K562 (cell line): ENCODE data around the gene SPDYE3. TPM values are rescaled to one million over a fixed set of nuclear protein-coding genes. Genes with fewer than 3 reads are reported as not detected.

ENCODE experiments used
- ATAC-seq: fragments of 200-7000 bp; cut with Tn5 transposase; 3 replicates; pipeline ENCODE4 v1.9.1; 2020; ENCODE audit warnings: moderate library complexity
- BruUV-seq: library from RNA; stranded (reverse); fragments of 400-500 nt; replicated peaks from 2 replicates; lab custom pipeline; 2021; lab: Mats Ljungman, UMichigan
- CTCF ChIA-PET: fragments of 300-600 bp; formaldehyde crosslinking; extraction: SDS; loops from one replicate; lab custom pipeline; 2021; ENCODE audit warnings: low intra/inter-chr PET ratio; lab: Yijun Ruan, JAX
- POLR2A ChIA-PET: fragments of 300-600, 350-650 bp; sonication (Branson Sonifier 250); formaldehyde crosslinking; extraction: SDS; loops from one replicate; lab custom pipeline; 2021; ENCODE audit warnings: antibody characterized with exemption, inconsistent platforms; lab: Yijun Ruan, JAX
- DNase-seq, 4 experiments: peaks; one replicate each; pipeline versions ENCODE4 v3.0.0 to v3.0.0-alpha.2; 2011 to 2018; ENCODE audit warnings: low spot score in 3 of 4, mixed read lengths in 3 of 4; ENCODE audit errors: extremely low read depth in 1 of 4
- FAIRE-seq: peaks from 2 replicates; lab custom pipeline; 2011; peaks lifted over from hg19 to GRCh38; lab: Jason Lieb, UNC
- H2AFZ ChIP-seq: 2 replicates; pipeline ENCODE4 v1.6.0; 2011; ENCODE audit warnings: low read depth, low read length, control low read depth, inconsistent platforms
- H3K27ac ChIP-seq: fragments of 200-600 bp; 3 replicates; pipeline ENCODE4 v1.8.0; 2011; ENCODE audit warnings: low read depth, mild to moderate bottlenecking, control low read depth, inconsistent platforms, low read length, moderate library complexity, mixed read lengths; ENCODE audit errors: extremely low read depth
- H3K27me3 ChIP-seq, 2 experiments: fragments of 300-600 bp in 1 of 2; 2 replicates in 1 of 2; 3 replicates in 1 of 2; pipeline versions ENCODE4 v1.6.0 to v1.8.0; 2011; ENCODE audit warnings: inconsistent platforms in 2 of 2, low read length in 2 of 2, mild to moderate bottlenecking in 1 of 2, mixed read lengths in 1 of 2, moderate library complexity in 1 of 2; ENCODE audit not compliant: control insufficient read depth in 2 of 2, insufficient read depth in 2 of 2
- H3K36me3 ChIP-seq: fragments of 300-600 bp; 3 replicates; pipeline ENCODE4 v1.8.0; 2011; ENCODE audit warnings: mild to moderate bottlenecking, low read length, inconsistent platforms; ENCODE audit not compliant: control insufficient read depth, insufficient read depth
- H3K4me1 ChIP-seq, 2 experiments: fragments of 200-600 bp in 1 of 2; replicated peaks in 1 of 2; 2 replicates in 1 of 2; 3 replicates in 1 of 2; pipeline versions ENCODE4 v1.5.1 to v1.8.0; 2011; ENCODE audit warnings: inconsistent platforms in 2 of 2, low read length in 2 of 2, mild to moderate bottlenecking in 1 of 2, mixed read lengths in 1 of 2, moderate library complexity in 1 of 2; ENCODE audit not compliant: control insufficient read depth in 2 of 2, insufficient read depth in 2 of 2
- H3K4me2 ChIP-seq: 2 replicates; pipeline ENCODE4 v1.6.1; 2011; ENCODE audit warnings: low read length, control low read depth, inconsistent platforms, mixed read lengths; ENCODE audit not compliant: insufficient read depth
- H3K4me3 ChIP-seq: fragments of 200-600 bp; sonication (generic), shearing (Covaris generic); 2 replicates; pipeline ENCODE4 v1.5.1; 2016; ENCODE audit warnings: control low read depth, inconsistent platforms
- H3K79me2 ChIP-seq: fragments of 200-600 bp; 3 replicates; pipeline ENCODE4 v1.8.0; 2011; ENCODE audit warnings: low read length, inconsistent platforms; ENCODE audit not compliant: control insufficient read depth, insufficient read depth
- H3K9ac ChIP-seq, 2 experiments: 2 replicates each; pipeline versions ENCODE4 v1.6.0 to v1.6.1; 2011; ENCODE audit warnings: low read depth in 2 of 2, low read length in 2 of 2, control low read depth in 1 of 2, inconsistent platforms in 1 of 2, mild to moderate bottlenecking in 1 of 2, mixed read lengths in 1 of 2; ENCODE audit not compliant: insufficient read depth in 1 of 2
- H3K9me1 ChIP-seq: one replicate; pipeline ENCODE4 v1.6.0; 2011; ENCODE audit warnings: inconsistent platforms, mild to moderate bottlenecking, low read length, moderate library complexity; ENCODE audit not compliant: control insufficient read depth, insufficient read depth
- H3K9me3 ChIP-seq: replicated peaks from 2 replicates; pipeline ENCODE4 v1.5.1; 2011; ENCODE audit warnings: low read depth, low read length, inconsistent platforms; ENCODE audit not compliant: control insufficient read depth, insufficient read depth
- H4K20me1 ChIP-seq: replicated peaks from 2 replicates; pipeline ENCODE4 v1.6.1; 2011; ENCODE audit warnings: low read length, inconsistent platforms, mixed read lengths; ENCODE audit not compliant: control insufficient read depth, insufficient read depth
- MYBL2 ChIP-seq, 2 experiments: fragments of 450-650 bp in 1 of 2; sonication (generic) in 1 of 2; formaldehyde crosslinking in 1 of 2; IDR thresholded peaks; 2 replicates each; pipeline versions ENCODE4 v1.6.1 to v1.8.1; 2017 to 2022; ENCODE audit warnings: borderline replicate concordance in 1 of 2, inconsistent platforms in 1 of 2, low read depth in 1 of 2, mild to moderate bottlenecking in 1 of 2, missing genetic modification reagents in 1 of 2, moderate library complexity in 1 of 2
- POLR2AphosphoS2 ChIP-seq: IDR thresholded peaks from 2 replicates; pipeline ENCODE4 v1.6.1; 2012; ENCODE audit warnings: low read length, improper control_type of control experiment
- RBM22 ChIP-seq: fragments of 200-400 bp; formaldehyde crosslinking; IDR thresholded peaks from 2 replicates; pipeline ENCODE4 v1.6.1; 2018; ENCODE audit warnings: low read length, low read depth; ENCODE audit not compliant: poor library complexity, severe bottlenecking
- WGBS: fragments of 100-300 bp; shearing (Covaris generic); methylation state at CpG from one replicate; pipeline ENCODE4 v1.1.6; 2016; ENCODE audit warnings: low coverage, mixed read lengths; ENCODE audit not compliant: insufficient coverage; ENCODE audit errors: missing lambda C conversion rate; 5-methylcytosine and 5-hydroxymethylcytosine counted together
- in situ Hi-C: fragments of 300-500 bp; cut with MboI; formaldehyde crosslinking; loops from 4 replicates; pipeline ENCODE4 v1.15.0; 2018; ENCODE audit warnings: inconsistent platforms, mixed read lengths
- intact Hi-C: fragments of 100-400 bp; cut with micrococcal nuclease; formaldehyde crosslinking; loops from 2 replicates; pipeline ENCODE4 v1.14.2; 2022
- polyA plus RNA-seq, 8 experiments: library from polyadenylated mRNA; depleted of rRNA in 4 of 8; stranded (reverse) in 5 of 8; unstranded in 3 of 8; fragments of >200 nt; fragmentation: Nextera tagmentation in 2 of 8; fragmentation: Illumina TruSeq in 1 of 8; extraction: Ambion mirVana in 2 of 8; extraction: Trizol in 1 of 8; gene quantifications; 2 replicates each; pipeline versions ENCODE4 v1.2.1 to v1.2.3, GENCODE V29; 2011 to 2014; ENCODE audit warnings: inconsistent platforms in 1 of 8, missing spikeins in 1 of 8
- total RNA-seq, 7 experiments: library from RNA; depleted of rRNA in 6 of 7; stranded (reverse); fragments of >200 nt in 6 of 7; fragmentation: Illumina TruSeq in 2 of 7; extraction: Trizol in 2 of 7; gene quantifications; 2 replicates each; pipeline versions ENCODE4 v1.2.1 to v1.2.3, GENCODE V29; 2011 to 2021; ENCODE audit warnings: low replicate concordance in 1 of 7

Gene SPDYE3
- total and polyA plus RNA-seq, 9 of the 15 experiments (the other 6 are each of a cell fraction or from before 2014, with no cell fraction given), result 0.04 to 3.3 (median 1.2) TPM; not detected in 6

- Histone ChIP-seq H3K9me1 (no peaks in the 10 kb centered on the region), H3K27ac (no peak overlapping the region), H3K9me3 (no peaks in the 10 kb centered on the region), H3K27me3 (no peaks in the 10 kb centered on the region), H3K9ac (peak overlapping the region in 1 of 2 experiments; percentile 26; a peak in 1 of 4 replicates), H3K4me2 (no peak overlapping the region), H4K20me1 (peaks cover 6% of the 10 kb centered on the region; the same call in 1 of the 2 replicates), H3K79me2 (no peaks in the 10 kb centered on the region), H2AFZ (no peak overlapping the region), H3K4me3 (no peak overlapping the region), H3K4me1 (peaks cover 0 to 9% of the 10 kb centered on the region in 2 experiments; a peak in 1 of 5 replicates), H3K36me3 (peaks cover 96% of the 10 kb centered on the region)
- ATAC-seq (no peak), FAIRE-seq (no peak), DNase-seq (no peak)
- no TSS peak for BruUV-seq
- CTCF ChIA-PET, result no interaction called here
- in situ Hi-C loops (no loop called here), intact Hi-C loops (no loop called here)
- TF ChIP-seq MYBL2 (IDR thresholded peaks at IDR 0.05; ENCODE audit: low read depth), result no peak
- TF ChIP-seq MYBL2 (CRISPR knock-in tag; IDR thresholded peaks at IDR 0.05; ENCODE audit: borderline replicate concordance), result no peak
- peak; percentile 3 for TF ChIP-seq RBM22
- TF ChIP-seq POLR2AphosphoS2, result 0 out of 2 replicates have a peak, but pooled peaks have one; percentile 50
- POLR2A ChIA-PET, result interaction anchor here (1.0 to 2.1 kb wide), 2 partner anchors 9 to 11 kb away, joined by 6 to 7 read pairs; no protein-coding TSS in a partner anchor
- 94% methylated on average over 6 of the region's 6 CpGs for WGBS
These were observed 46.3 kb downstream of the SPDYE3 start for GRCh38 chr7:100353685-100354330.
